Activated gamma-delta T cell treated with Interleukin-2 at 50 U/mL for 16 hours (primary cell): ENCODE measurements around the gene RAB20.
"Not testable (repeated sequence)": the region's sequence is repeated elsewhere in the genome, so short reads cannot be mapped to it uniquely, and the experiment has no call there.

ENCODE experiments used
- DNase-seq: peaks from one replicate; pipeline ENCODE4 v3.0.0-alpha.2; 2020

RAB20 gene

GRCh38 chr13:110553417-110553816 is 8.1 kb downstream of the RAB20 start:
- DNase-seq: no peak

- DNase-seq: no peak
Measured at GRCh38 chr13:110552767-110553166, 8.8 kb downstream of the RAB20 start.

- no peak for DNase-seq
Measured at GRCh38 chr13:110551284-110551683, 10.2 kb downstream of the RAB20 start.

DNA sequence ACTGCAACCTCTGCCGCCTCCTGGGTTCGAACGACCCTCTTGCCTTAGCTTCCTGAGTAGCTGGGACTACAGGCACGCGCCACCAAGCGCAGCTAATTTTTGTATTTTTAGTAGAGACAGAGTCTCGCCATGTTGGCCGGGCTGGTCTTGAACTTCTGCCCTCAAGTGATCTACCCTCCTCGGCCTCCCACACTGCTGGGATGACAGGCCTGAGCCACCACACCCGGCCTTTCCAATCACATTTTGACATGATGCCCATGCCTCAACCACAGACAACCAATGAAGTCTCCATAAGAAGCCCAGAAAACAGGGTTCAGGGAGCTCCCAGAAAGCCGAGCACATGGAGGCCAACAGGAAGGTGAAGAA is 11.7 kb downstream of the RAB20 start:
- no peak for DNase-seq

GRCh38 chr13:110548891-110549794 is 12.4 kb downstream of the RAB20 start:
- no peak for DNase-seq

- DNase-seq: no peak
Measured at GRCh38 chr13:110546926-110547325, 14.6 kb downstream of the RAB20 start.

- no peak for DNase-seq
Measured at GRCh38 chr13:110546378-110546777, 15.1 kb downstream of the RAB20 start.

DNA sequence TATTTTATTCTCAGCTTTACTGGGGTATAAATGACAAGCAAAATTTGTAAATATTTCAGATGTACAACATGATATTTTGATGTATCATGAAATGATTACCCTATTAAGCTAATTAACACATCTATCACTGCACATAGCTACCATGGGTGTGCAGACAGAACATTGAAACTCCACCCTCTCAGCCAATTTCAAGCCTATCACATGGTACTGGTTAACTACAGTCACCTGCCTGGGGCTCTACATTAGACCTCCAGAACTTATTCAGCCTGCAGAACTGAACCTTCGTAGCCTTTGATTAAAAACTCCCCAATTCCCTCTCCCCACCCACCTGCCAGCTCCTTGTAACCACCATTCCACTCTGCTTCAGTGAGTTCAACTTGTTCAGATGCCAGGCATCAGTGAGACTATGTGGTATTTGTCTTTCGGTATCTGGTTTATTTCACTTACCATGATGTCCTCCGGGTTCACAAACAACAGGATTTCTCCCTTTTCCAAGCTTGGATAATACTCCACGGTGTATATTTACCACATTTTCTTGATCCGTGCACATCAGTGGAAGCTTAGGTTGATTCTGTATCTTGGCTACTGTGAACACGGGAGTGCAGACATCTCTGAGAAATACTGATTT is 19.2 kb downstream of the RAB20 start:
- no peak for DNase-seq

GRCh38 chr13:110541526-110541920 is 20.0 kb downstream of the RAB20 start:
- no peak for DNase-seq

GRCh38 chr13:110540871-110541525 is 20.5 kb downstream of the RAB20 start:
- DNase-seq: no peak

DNA sequence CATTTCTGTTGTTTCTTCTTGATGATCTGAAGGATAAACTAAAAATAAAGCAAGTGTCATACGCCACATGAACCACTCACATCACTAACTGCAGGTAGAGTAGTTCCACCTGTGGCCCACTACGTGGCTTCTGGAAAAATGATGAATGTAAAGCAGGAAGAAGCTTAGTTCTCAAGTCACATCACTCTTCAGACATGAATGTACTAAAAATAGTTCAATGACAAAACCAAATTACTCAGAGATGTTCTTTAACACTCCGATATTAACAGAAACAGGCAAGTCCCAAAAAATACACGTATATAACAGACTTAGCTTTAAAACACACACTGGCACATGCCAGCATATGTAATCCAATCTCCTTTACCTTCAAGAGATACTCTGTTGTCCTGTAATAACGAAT is 21.6 kb downstream of the RAB20 start:
- DNase-seq: no peak

- DNase-seq: no peak
Measured at GRCh38 chr13:110538632-110539031, 22.9 kb downstream of the RAB20 start.

DNA sequence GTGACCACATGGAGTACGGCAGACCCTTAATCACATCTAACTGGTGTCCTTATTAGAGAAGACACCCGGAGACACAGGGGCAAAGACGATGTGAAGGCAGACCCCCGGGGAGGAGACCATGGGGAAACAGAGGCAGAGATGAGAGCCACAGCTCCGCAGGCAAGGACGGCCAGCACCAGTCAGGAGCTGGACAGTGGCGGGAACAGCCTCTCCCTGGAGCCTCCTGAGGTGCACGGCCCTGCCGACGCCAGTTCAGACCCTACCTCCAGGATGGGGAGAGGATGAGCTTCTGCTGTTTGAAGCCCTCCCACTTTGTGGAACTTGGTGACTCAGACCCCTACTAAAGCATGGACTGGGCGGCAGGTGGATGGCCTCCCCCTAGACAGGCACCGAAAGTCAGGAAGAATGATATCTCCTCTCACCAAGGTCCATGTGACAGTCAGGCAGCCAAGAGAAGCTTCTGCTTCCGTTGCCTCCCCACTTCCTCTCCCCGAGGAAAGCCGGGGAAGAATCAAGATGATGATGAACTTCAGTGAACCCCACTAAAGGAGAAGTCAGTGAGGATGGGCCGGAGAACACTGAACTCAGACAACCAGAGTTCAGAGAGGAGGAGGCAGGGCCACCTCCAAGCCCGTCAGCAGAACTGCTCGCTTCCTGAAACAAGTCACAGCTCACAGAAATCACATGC is 25.4 kb downstream of the RAB20 start:
- DNase-seq: no peak

GRCh38 chr13:110535526-110535925 is 26.0 kb downstream of the RAB20 start:
- DNase-seq: no peak

- DNase-seq: no peak
Measured at GRCh38 chr13:110533771-110534670, 27.5 kb downstream of the RAB20 start.

GRCh38 chr13:110532258-110532657 is 29.3 kb downstream of the RAB20 start:
- not testable (repeated sequence) for DNase-seq

GRCh38 chr13:110531671-110532083 is 29.8 kb downstream of the RAB20 start:
- no peak for DNase-seq

DNA sequence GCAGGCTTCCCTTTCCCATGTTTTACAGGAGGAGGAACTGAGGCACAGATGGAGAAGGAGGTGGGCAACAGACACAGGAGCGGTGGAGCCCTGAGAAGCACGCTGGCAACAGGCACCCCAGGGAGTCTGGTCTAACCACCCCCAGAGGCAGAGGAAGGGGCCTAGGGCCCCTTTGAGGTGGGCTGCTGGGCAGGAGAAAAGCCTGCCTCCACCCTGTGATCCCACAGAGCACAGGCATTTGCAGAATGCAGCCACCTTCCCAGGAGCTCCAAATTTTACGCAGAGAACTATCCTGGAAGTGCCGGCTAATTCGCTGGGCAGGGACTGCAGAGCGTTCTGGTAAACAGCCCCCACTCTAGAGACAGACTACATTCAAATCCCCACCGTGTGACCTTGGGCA is 30.4 kb downstream of the RAB20 start:
- DNase-seq: no peak

DNA sequence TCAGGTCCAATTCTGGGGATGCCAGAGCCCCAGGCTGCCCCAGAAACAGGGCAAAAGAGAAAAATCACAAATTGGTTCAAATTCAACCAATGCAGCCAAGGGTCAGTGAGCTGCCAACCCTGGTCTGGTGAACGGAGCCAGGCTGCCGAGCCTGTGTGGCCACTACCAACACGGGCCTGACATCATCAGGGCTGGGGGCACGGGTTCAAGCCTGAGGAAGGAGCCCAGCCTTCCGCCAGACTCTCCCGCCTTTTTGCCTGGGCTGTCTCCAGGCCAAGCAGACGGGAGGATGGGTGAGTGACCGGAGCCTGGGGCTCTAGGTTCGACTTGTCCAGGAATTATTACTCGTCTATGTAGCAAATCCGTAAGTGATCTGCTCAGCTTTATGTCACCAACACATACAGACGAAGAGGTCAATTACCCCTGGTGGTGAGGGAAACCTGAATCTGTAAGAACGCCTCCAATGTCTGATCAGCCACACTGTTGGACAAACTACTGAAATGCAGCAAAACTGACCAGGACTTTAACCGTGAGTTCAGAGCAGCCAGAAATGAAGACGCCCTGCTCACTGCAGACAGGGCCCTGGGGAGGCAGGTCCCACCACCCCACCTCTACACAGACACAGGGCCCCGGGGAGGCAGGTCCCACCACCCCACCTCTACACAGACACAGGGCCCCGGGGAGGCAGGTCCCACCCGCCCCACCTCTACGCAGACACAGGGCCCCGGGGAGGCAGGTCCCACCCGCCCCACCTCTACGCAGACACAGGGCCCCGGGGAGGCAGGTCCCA is 31.8 kb downstream of the RAB20 start:
- DNase-seq: no peak

DNA sequence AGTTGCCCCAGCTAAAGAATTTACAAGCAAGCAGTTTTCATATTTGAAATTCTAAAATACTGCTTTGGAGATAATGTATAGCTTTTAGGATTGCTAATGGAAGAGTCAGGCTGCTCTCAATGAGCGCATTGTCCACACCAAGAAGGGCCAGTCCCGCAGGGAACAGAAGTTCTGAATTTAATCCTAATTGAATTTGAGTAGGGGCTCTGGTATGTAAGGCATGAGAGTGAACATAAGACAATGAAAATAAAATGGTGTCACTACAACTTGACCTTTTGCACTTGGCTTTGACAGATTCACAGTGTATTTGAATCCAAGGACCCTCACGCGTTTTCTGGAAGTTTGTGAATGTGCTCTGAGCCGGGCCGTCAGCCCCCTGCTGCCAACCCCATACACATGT is 32.6 kb downstream of the RAB20 start:
- no peak for DNase-seq

- DNase-seq: no peak
Measured at GRCh38 chr13:110528371-110528770, 33.2 kb downstream of the RAB20 start.
